ENCODE data around the gene DENR.

Gene DENR

DNA sequence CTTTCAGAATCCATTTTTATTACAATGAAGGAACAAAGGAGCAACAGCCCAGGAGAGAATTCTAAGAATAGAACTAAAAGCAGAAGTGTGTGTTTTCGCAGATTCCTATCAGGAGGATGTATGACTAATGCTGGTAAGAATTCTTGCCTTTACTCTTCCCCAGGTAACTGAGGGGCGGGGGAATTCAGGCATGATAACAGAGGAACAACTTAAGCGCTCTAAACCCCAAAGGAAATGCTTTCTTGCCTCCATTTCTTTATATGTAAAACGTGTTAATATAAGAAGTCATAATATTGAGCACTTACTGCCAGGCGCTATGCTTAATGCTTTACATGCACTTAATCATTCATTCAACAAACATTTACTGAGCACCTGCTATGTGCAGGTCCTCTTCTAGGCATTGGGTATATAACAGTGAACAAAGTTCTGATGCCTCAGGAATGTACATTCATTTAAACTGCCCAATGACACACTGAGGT lies 26.5 kb upstream of the DENR start:
- TF ChIP-seq CTCF (conservative IDR thresholded peaks at IDR 0.05; ENCODE audit: low read depth, low read length) = no peak
- Histone ChIP-seq H2AFZ (ENCODE audit: low read depth) (no peak overlapping the region), H3K4me2 (no peak overlapping the region), H3K27me3 (ENCODE audit: insufficient read depth, low read depth) (no peaks in the 10 kb centered on the region), H3K79me2 (ENCODE audit: insufficient read depth, low read depth) (no peaks in the 10 kb centered on the region), H4K20me1 (ENCODE audit: insufficient read depth) (no peaks in the 10 kb centered on the region), H3K9ac (no peak overlapping the region), H3K4me3 (IDR thresholded peaks at IDR 0.05; ENCODE audit: insufficient read depth, low read depth, low read length) (no peak overlapping the region), H3K4me1 (ENCODE audit: low read depth, poor library complexity, severe bottlenecking) (peaks cover 3% of the 10 kb centered on the region), H3K36me3 (ENCODE audit: insufficient read depth) (no peaks in the 10 kb centered on the region), H3K27ac (no peak overlapping the region)

GRCh38 chr12:122729583-122730214 lies 22.9 kb upstream of the DENR start:
- no peak for TF ChIP-seq CTCF (conservative IDR thresholded peaks at IDR 0.05; ENCODE audit: low read depth, low read length)
- no peaks in the 10 kb centered on the region for H3K79me2 ChIP-seq (ENCODE audit: insufficient read depth, low read depth)
- no peaks in the 10 kb centered on the region for H3K27me3 ChIP-seq (ENCODE audit: insufficient read depth, low read depth)
- H4K20me1 ChIP-seq (ENCODE audit: insufficient read depth) = no peaks in the 10 kb centered on the region
- no peak overlapping the region for H3K4me3 ChIP-seq (IDR thresholded peaks at IDR 0.05; ENCODE audit: insufficient read depth, low read depth, low read length)
- no peaks in the 10 kb centered on the region for H3K36me3 ChIP-seq (ENCODE audit: insufficient read depth)
- no peak overlapping the region for H2AFZ ChIP-seq (ENCODE audit: low read depth)
- H3K4me2 ChIP-seq = no peak overlapping the region
- H3K4me1 ChIP-seq (ENCODE audit: low read depth, poor library complexity, severe bottlenecking) = no peaks in the 10 kb centered on the region
- H3K9ac ChIP-seq = no peak overlapping the region
- no peak overlapping the region for H3K27ac ChIP-seq

DNA sequence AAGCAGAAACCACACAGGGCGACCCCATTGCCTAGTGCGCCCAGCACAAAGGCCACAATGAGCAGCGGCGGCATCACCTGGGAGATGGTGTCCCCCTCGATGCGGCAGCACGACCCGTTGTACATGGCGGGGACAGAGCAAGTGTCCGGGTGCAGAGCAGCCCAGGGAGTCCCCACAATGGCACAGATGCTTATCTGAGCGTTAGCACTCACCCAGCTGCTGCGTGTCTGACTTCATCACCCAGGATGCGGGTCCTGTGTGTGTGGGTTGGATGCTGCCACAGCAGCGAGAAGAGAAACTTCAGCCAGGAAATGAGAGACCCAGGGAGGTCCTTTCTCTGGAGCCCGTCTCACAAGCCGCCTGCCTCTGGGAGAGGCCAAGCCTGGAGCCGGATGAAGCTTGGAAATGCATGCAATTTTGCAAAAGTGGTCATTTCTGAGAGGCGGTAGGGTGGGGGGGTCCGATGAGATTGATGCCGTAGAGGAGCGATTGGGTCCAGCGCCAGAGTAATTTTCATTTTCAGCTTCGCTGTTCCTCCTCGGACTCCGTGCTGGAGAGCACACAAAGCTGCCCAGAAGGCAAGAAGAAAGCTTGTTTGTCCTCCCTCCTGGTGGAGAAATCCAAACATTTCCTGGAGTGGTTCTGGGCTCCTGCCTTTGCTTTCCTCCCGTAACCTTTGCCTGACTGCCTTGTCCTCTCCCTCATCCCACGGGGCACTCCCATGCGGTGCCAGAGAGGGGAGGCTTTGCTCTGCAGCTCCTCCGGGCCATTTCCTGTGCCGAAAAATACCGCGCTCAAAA lies 22.2 kb upstream of the DENR start, which contains the start of gene HCAR1:
Gene HCAR1 (minus strand): TSS at position 630 of the 800 bp plus-strand sequence. CDS start 505 bp downstream, at position 125.
- Histone ChIP-seq H3K4me2 (no peak within 1 kb of the TSS), H3K27ac (no peak within 1 kb of the TSS), H4K20me1 (ENCODE audit: insufficient read depth) (no peaks in the 10 kb centered on the region), H3K36me3 (ENCODE audit: insufficient read depth) (no peaks in the 10 kb centered on the region), H3K4me1 (ENCODE audit: low read depth, poor library complexity, severe bottlenecking) (no peaks in the 10 kb centered on the region), H3K27me3 (ENCODE audit: insufficient read depth, low read depth) (no peaks in the 10 kb centered on the region), H3K79me2 (ENCODE audit: insufficient read depth, low read depth) (no peaks in the 10 kb centered on the region), H2AFZ (ENCODE audit: low read depth) (no peak within 1 kb of the TSS), H3K9ac (no peak within 1 kb of the TSS), H3K4me3 (IDR thresholded peaks at IDR 0.05; ENCODE audit: insufficient read depth, low read depth, low read length) (no peak within 1 kb of the TSS)
- TF ChIP-seq CTCF (conservative IDR thresholded peaks at IDR 0.05; ENCODE audit: low read depth, low read length) = no peak

GRCh38 chr12:122732170-122732569 lies 20.5 kb upstream of the DENR start:
- no peaks in the 10 kb centered on the region for H4K20me1 ChIP-seq (ENCODE audit: insufficient read depth)
- H2AFZ ChIP-seq (ENCODE audit: low read depth) = no peak overlapping the region
- H3K79me2 ChIP-seq (ENCODE audit: insufficient read depth, low read depth) = no peaks in the 10 kb centered on the region
- H3K27ac ChIP-seq = no peak overlapping the region
- H3K9ac ChIP-seq = no peak overlapping the region
- TF ChIP-seq CTCF (conservative IDR thresholded peaks at IDR 0.05; ENCODE audit: low read depth, low read length) = no peak
- no peak overlapping the region for H3K4me3 ChIP-seq (IDR thresholded peaks at IDR 0.05; ENCODE audit: insufficient read depth, low read depth, low read length)
- H3K27me3 ChIP-seq (ENCODE audit: insufficient read depth, low read depth) = no peaks in the 10 kb centered on the region
- no peaks in the 10 kb centered on the region for H3K36me3 ChIP-seq (ENCODE audit: insufficient read depth)
- H3K4me2 ChIP-seq = no peak overlapping the region
- no peaks in the 10 kb centered on the region for H3K4me1 ChIP-seq (ENCODE audit: low read depth, poor library complexity, severe bottlenecking)
